Gastrocnemius medialis (tissue), 4 donors: ENCODE results near the gene CTU1. TPM values are rescaled to one million over a fixed set of nuclear protein-coding genes. Genes with fewer than 3 reads are reported as not detected.

ENCODE experiments used
- ATAC-seq, 2 donors: fragments of 150-250 bp; one replicate each; pipeline ENCODE4 v1.9.1; 2016
- DNase-seq, 2 donors: peaks; one replicate each; pipeline ENCODE4 v3.0.0-alpha.2; 2019
- H3K27ac ChIP-seq, 4 donors: fragments of 200-600 bp; sonication (generic); 1 replicate in 1 of 4; 2 replicates in 3 of 4; pipeline ENCODE4 v1.5.1; 2016 to 2018; ENCODE audit warnings: mild to moderate bottlenecking in 2 of 4, moderate library complexity in 1 of 4
- H3K27me3 ChIP-seq, 3 donors: fragments of 200-600 bp; sonication (generic) in 2 of 3; 1 replicate in 1 of 3; 2 replicates in 2 of 3; pipeline versions ENCODE4 v1.5.1 to v1.6.0; 2016 to 2019; ENCODE audit warnings: mild to moderate bottlenecking in 1 of 3, moderate library complexity in 1 of 3
- H3K36me3 ChIP-seq, 2 donors: fragments of 200-600 bp; sonication (generic) in 1 of 2; one replicate each; pipeline ENCODE4 v1.5.1; 2017 to 2018
- H3K4me1 ChIP-seq, 2 donors: fragments of 200-600 bp; sonication (generic) in 1 of 2; one replicate each; pipeline ENCODE4 v1.5.1; 2016 to 2017; ENCODE audit warnings: mild to moderate bottlenecking in 2 of 2
- H3K4me3 ChIP-seq, 4 donors: fragments of 200-600 bp; sonication (generic) in 3 of 4; 1 replicate in 1 of 4; 2 replicates in 3 of 4; pipeline ENCODE4 v1.5.1; 2016 to 2019; ENCODE audit warnings: mild to moderate bottlenecking in 2 of 4
- H3K9me3 ChIP-seq, 3 donors: fragments of 200-600 bp; sonication (generic) in 2 of 3; 1 replicate in 1 of 3; 2 replicates in 2 of 3; pipeline ENCODE4 v1.5.1; 2016 to 2019
- CTCF ChIP-seq, 5 experiments: fragments of 450-650 bp in 3 of 5; fragments of 200-600 bp in 2 of 5; sonication (generic) in 2 of 5; IDR thresholded peaks in 4 of 5; conservative IDR thresholded peaks in 1 of 5; 1 replicate in 4 of 5; 2 replicates in 1 of 5; pipeline ENCODE4 v1.5.1; 2016 to 2019; ENCODE audit warnings: antibody characterized with exemption in 5 of 5, mild to moderate bottlenecking in 3 of 5, moderate library complexity in 3 of 5
- POLR2A ChIP-seq, 2 donors: fragments of 450-650 bp; IDR thresholded peaks; one replicate each; pipeline ENCODE4 v1.6.1; 2017; ENCODE audit warnings: antibody characterized with exemption in 2 of 2, mild to moderate bottlenecking in 2 of 2, moderate library complexity in 2 of 2
- in situ Hi-C, 4 donors: fragments of 200-750 bp; cut with MboI; loops; one replicate each; pipeline versions ENCODE4 v1.15.0 to v1.8.0; 2017; ENCODE audit warnings: low sequenced_read_pairs in 4 of 4
- intact Hi-C: fragments of 100-400 bp; cut with DNase I; formaldehyde crosslinking; loops from one replicate; pipeline ENCODE4 v1.15.1; 2023; ENCODE audit warnings: low total_unique reads
- total RNA-seq, 4 donors: library from RNA; depleted of rRNA; stranded (reverse); fragments of >200 nt; gene quantifications; one replicate each; pipeline versions ENCODE4 v1.1.0 to v1.2.3, GENCODE V29; 2016

The CTU1 gene
- total RNA-seq, 4 donors from 2014 or later = 5.8 to 11.9 (median 9.3) TPM

GRCh38 chr19:51102991-51103390 lies 5.2 kb downstream of the CTU1 start:
- Histone ChIP-seq H3K4me3 (no peak overlapping the region), H3K9me3 (no peaks in the 10 kb centered on the region), H3K36me3 (peaks cover 0 to 25% of the 10 kb centered on the region in 2 donors), H3K27ac (no peak overlapping the region), H3K27me3 (no peaks in the 10 kb centered on the region), H3K4me1 (peaks cover 13 to 15% of the 10 kb centered on the region in 2 donors)
- intact Hi-C loops = loop anchor here (10.0 kb wide), 1 partner anchor 298 kb away; no protein-coding TSS in a partner anchor
- TF ChIP-seq CTCF (IDR thresholded peaks at IDR 0.05 in 4 of 5, conservative IDR thresholded peaks at IDR 0.05 in 1 of 5) = no peak
- no peak for TF ChIP-seq POLR2A (IDR thresholded peaks at IDR 0.05)
- in situ Hi-C loops = loop anchor here in 2 of 4 donors (10.0 to 25.0 kb wide), 2 partner anchors 484 to 502 kb away; no protein-coding TSS in a partner anchor
- DNase-seq = no peak
- no peak for ATAC-seq

- no peak for ATAC-seq
- Histone ChIP-seq H3K9me3 (no peaks in the 10 kb centered on the region), H3K27ac (no peak overlapping the region), H3K27me3 (no peaks in the 10 kb centered on the region), H3K4me1 (peaks cover 3 to 6% of the 10 kb centered on the region in 2 donors), H3K4me3 (no peak overlapping the region), H3K36me3 (peaks cover 0 to 25% of the 10 kb centered on the region in 2 donors)
- in situ Hi-C loops (loop anchor here in 2 of 4 donors (10.0 to 25.0 kb wide), 2 partner anchors 486 to 503 kb away; no protein-coding TSS in a partner anchor), intact Hi-C loops (loop anchor here (10.0 kb wide), 1 partner anchor 297 kb away; no protein-coding TSS in a partner anchor)
- no peak for TF ChIP-seq POLR2A (IDR thresholded peaks at IDR 0.05)
- TF ChIP-seq CTCF (IDR thresholded peaks at IDR 0.05 in 4 of 5, conservative IDR thresholded peaks at IDR 0.05 in 1 of 5) = no peak
- DNase-seq = no peak
Observed at GRCh38 chr19:51101171-51101865, 6.9 kb downstream of the CTU1 start.

GRCh38 chr19:51100601-51101000 lies 7.6 kb downstream of the CTU1 start:
- TF ChIP-seq POLR2A (IDR thresholded peaks at IDR 0.05) = no peak
- no peak for TF ChIP-seq CTCF (IDR thresholded peaks at IDR 0.05 in 4 of 5, conservative IDR thresholded peaks at IDR 0.05 in 1 of 5)
- intact Hi-C loops = loop anchor here (10.0 kb wide), 1 partner anchor 296 kb away; no protein-coding TSS in a partner anchor
- H3K36me3 ChIP-seq = peaks cover 0 to 25% of the 10 kb centered on the region in 2 donors

GRCh38 chr19:51099047-51099382 lies 9.2 kb downstream of the CTU1 start:
- ATAC-seq (no peak), DNase-seq (no peak)
- Histone ChIP-seq H3K27ac (no peak overlapping the region), H3K4me1 (peaks cover 3 to 6% of the 10 kb centered on the region in 2 donors), H3K9me3 (no peaks in the 10 kb centered on the region), H3K27me3 (no peaks in the 10 kb centered on the region), H3K4me3 (no peak overlapping the region), H3K36me3 (peaks cover 0 to 25% of the 10 kb centered on the region in 2 donors)
- TF ChIP-seq CTCF (IDR thresholded peaks at IDR 0.05 in 4 of 5, conservative IDR thresholded peaks at IDR 0.05 in 1 of 5) (no peak), POLR2A (IDR thresholded peaks at IDR 0.05) (no peak)
- intact Hi-C loops = loop anchor here (5.0 kb wide), 1 partner anchor 742 kb away; no protein-coding TSS in a partner anchor
- in situ Hi-C loops = no loop called here

More at GRCh38 chr19:51100601-51101000, 7.6 kb downstream of the CTU1 start:
- H3K4me3 ChIP-seq = no peak overlapping the region
- H3K9me3 ChIP-seq = no peaks in the 10 kb centered on the region
- no peaks in the 10 kb centered on the region for H3K27me3 ChIP-seq
- in situ Hi-C loops = loop anchor here in 2 of 4 donors (10.0 to 25.0 kb wide), 2 partner anchors 487 to 504 kb away; no protein-coding TSS in a partner anchor
- ATAC-seq = no peak
- DNase-seq = no peak
- peaks cover 3 to 6% of the 10 kb centered on the region in 2 donors for H3K4me1 ChIP-seq
- no peak overlapping the region for H3K27ac ChIP-seq
